ENCODE results near the gene CNTNAP5. TPM values are rescaled to one million over a fixed set of nuclear protein-coding genes. Genes with fewer than 3 reads are reported as not detected.

The CNTNAP5 gene
- total and polyA plus RNA-seq, 2 of the 8 experiments (the other 6 are each of a cell fraction or from before 2014, with no cell fraction given), result 0.11 to 0.76 TPM

DNA sequence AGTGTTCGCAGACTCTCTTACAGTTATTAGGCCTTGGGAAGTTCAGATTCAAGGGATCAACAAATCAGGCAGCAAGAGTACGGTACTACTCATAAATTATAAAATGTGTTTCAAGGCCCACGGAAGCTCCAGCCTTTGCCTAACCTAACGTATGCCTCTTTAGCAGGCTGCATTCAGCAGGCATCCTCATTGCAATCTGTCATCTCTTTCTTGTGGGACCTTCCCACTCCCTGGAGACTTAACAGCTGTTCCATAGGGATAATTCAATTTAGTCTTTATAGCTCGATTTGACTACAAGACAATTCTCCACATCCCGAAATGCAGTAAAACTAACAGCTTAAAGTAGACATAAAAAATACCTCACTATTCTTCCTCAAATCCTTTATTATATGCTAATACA lies 453.7 kb downstream of the CNTNAP5 start:
- 93% methylated on average over 6 of the region's 6 CpGs; no CpG with 5 or more reads in 1 of the 2 experiments for WGBS, 2 experiments (ENCODE audit: extremely low coverage in 1 of 2, insufficient coverage in 1 of 2, insufficient read length in 1 of 2, insufficient replicate concordance in 2 of 2, low coverage in 1 of 2, low lambda C conversion rate in 2 of 2, missing lambda C conversion rate in 1 of 2)
- H3K79me2 ChIP-seq (ENCODE audit: control insufficient read depth in 1 of 2, insufficient read depth in 2 of 2, low read length in 2 of 2), result no peaks in the 10 kb centered on the region
- no peak overlapping the region for H2AFZ ChIP-seq (ENCODE audit: low read length)

More for the DNA sequence above, 453.7 kb downstream of the CNTNAP5 start:
- Histone ChIP-seq H2BK5ac (ENCODE audit: low read depth, low read length) (no peak overlapping the region), H4K20me1 (replicated peaks in 1 of 2; ENCODE audit: control insufficient read depth in 1 of 2, insufficient read depth in 2 of 2, low read length in 2 of 2) (no peaks in the 10 kb centered on the region), H3K23ac (ENCODE audit: insufficient read length) (no peak overlapping the region), H3K4me2 (ENCODE audit: insufficient read depth in 1 of 2, low read depth in 2 of 2, low read length in 2 of 2) (no peak overlapping the region), H4K5ac (ENCODE audit: insufficient read length, low read depth, low read length) (no peak overlapping the region), H4K8ac (ENCODE audit: extremely low read depth, insufficient read depth, low read length) (no peak overlapping the region), H3K9ac (replicated peaks in 1 of 4; ENCODE audit: extremely low read depth in 1 of 4, low read depth in 3 of 4, low read length in 3 of 4) (no peak overlapping the region), H3K27ac (ENCODE audit: low read depth, low read length) (no peak overlapping the region), H3K4me3 (ENCODE audit: extremely low read depth in 1 of 4, insufficient read depth in 2 of 4, low read depth in 3 of 4, low read length in 4 of 4) (no peak overlapping the region), H3K36me3 (ENCODE audit: control insufficient read depth in 2 of 4, insufficient read depth in 4 of 4, low read length in 3 of 4) (no peaks in the 10 kb centered on the region), H3K23me2 (ENCODE audit: low read depth, low read length) (no peaks in the 10 kb centered on the region), H2BK120ac (replicated peaks; ENCODE audit: low read depth, low read length) (no peak overlapping the region), H3K14ac (ENCODE audit: insufficient read length) (no peak overlapping the region), H2AK5ac (ENCODE audit: low read depth, low read length) (no peak overlapping the region), H3K9me3 (ENCODE audit: insufficient read depth in 2 of 2, low read depth in 1 of 2, low read length in 1 of 2) (no peaks in the 10 kb centered on the region), H3K79me1 (ENCODE audit: low read depth, low read length) (no peaks in the 10 kb centered on the region), H2BK12ac (ENCODE audit: low read depth, low read length) (no peak overlapping the region), H3K18ac (ENCODE audit: extremely low read depth, low read length) (no peak overlapping the region), H3K4me1 (replicated peaks in 1 of 4; ENCODE audit: control insufficient read depth in 3 of 4, insufficient read depth in 4 of 4, low read length in 3 of 4) (peaks cover 0 to 2% (median 0%) of the 10 kb centered on the region in 4 experiments; a peak in 1 of 7 replicates), H2BK15ac (ENCODE audit: low read length) (no peak overlapping the region), H3K4ac (replicated peaks; ENCODE audit: insufficient read length, low read depth, low read length) (no peak overlapping the region), H3K56ac (replicated peaks; ENCODE audit: insufficient read length, low read depth, low read length) (no peak overlapping the region), H2BK20ac (ENCODE audit: low read length) (no peak overlapping the region), H4K91ac (replicated peaks; ENCODE audit: insufficient read length, low read length) (no peak overlapping the region), H3K27me3 (replicated peaks in 1 of 4; ENCODE audit: control insufficient read depth in 3 of 4, extremely low read depth in 1 of 4, insufficient read depth in 3 of 4, low read length in 3 of 4) (no peaks in the 10 kb centered on the region)
- POLR2A ChIA-PET (ENCODE audit: partially characterized antibody), result no interaction called here
- TF ChIP-seq CTBP2 (IDR thresholded peaks at IDR 0.05; ENCODE audit: borderline replicate concordance, insufficient read depth, insufficient read length, low read length) (no peak), RBBP5 (IDR thresholded peaks at IDR 0.05; ENCODE audit: borderline replicate concordance, low read depth, low read length) (no peak), SP4 (IDR thresholded peaks at IDR 0.05; ENCODE audit: low read length) (no peak), TAF1 (IDR thresholded peaks at IDR 0.05; ENCODE audit: low read depth, low read length) (no peak), POLR2A (IDR thresholded peaks at IDR 0.05; ENCODE audit: control extremely low read depth in 1 of 2, low read depth in 2 of 2, low read length in 2 of 2) (no peak), SIRT6 (IDR thresholded peaks at IDR 0.05; ENCODE audit: low read length) (no peak), TAF7 (optimal IDR thresholded peaks at IDR 0.05; ENCODE audit: borderline replicate concordance, low read depth, low read length) (no peak), RAD21 (IDR thresholded peaks at IDR 0.05 in 1 of 2, conservative IDR thresholded peaks at IDR 0.05 in 1 of 2; ENCODE audit: low read depth in 2 of 2, low read length in 2 of 2) (no peak), SIN3A (conservative IDR thresholded peaks at IDR 0.05 in 1 of 2, IDR thresholded peaks at IDR 0.05 in 1 of 2; ENCODE audit: low read depth in 1 of 2, low read length in 2 of 2) (no peak), SIX5 (IDR thresholded peaks at IDR 0.05; ENCODE audit: low read depth, low read length) (no peak)
- TF ChIP-seq, protein P1, sequence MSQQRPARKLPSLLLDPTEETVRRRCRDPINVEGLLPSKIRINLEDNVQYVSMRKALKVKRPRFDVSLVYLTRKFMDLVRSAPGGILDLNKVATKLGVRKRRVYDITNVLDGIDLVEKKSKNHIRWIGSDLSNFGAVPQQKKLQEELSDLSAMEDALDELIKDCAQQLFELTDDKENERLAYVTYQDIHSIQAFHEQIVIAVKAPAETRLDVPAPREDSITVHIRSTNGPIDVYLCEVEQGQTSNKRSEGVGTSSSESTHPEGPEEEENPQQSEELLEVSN (IDR thresholded peaks at IDR 0.05), result no peak
- CTCF ChIA-PET (ENCODE audit: partially characterized antibody), result interaction anchor here (0.6 kb wide), 1 partner anchor 339 kb away, joined by 4 read pairs; no protein-coding TSS in a partner anchor
- DNase-seq (ENCODE audit: low read depth in 1 of 2, low spot score in 2 of 2), result no peak
- no peak for FAIRE-seq

All from H1 (cell line).